CD4-positive, alpha-beta memory T cell (primary cell): ENCODE results near the gene ALCAM. TPM values are rescaled to one million over a fixed set of nuclear protein-coding genes. Genes with fewer than 3 reads are reported as not detected.

Experiments
- CTCF ChIA-PET: fragments of 350-600 bp; sonication (Branson Sonifier 250); formaldehyde crosslinking; loops from one replicate; lab custom pipeline; 2021; ENCODE audit warnings: inconsistent platforms; ENCODE audit not compliant: partially characterized antibody; lab: Charles Lee
- POLR2A ChIA-PET: fragments of 350-600 bp; sonication (Branson Sonifier 250); formaldehyde crosslinking; loops from one replicate; lab custom pipeline; 2021; ENCODE audit not compliant: partially characterized antibody; lab: Charles Lee
- DNase-seq, 5 donors: peaks; one replicate each; pipeline versions ENCODE4 v3.0.0 to v3.0.0-alpha.2; 2020 to 2022; ENCODE audit warnings: mixed read lengths in 1 of 5
- H3K27ac ChIP-seq: one replicate; pipeline ENCODE4 v1.7.0; 2013; ENCODE audit warnings: low read depth, low read length
- H3K27me3 ChIP-seq: 2 replicates; pipeline ENCODE4 v1.7.0; 2013; ENCODE audit warnings: mild to moderate bottlenecking, low read length, moderate library complexity; ENCODE audit not compliant: insufficient read depth
- H3K36me3 ChIP-seq: 2 replicates; pipeline ENCODE4 v1.7.0; 2013; ENCODE audit warnings: mild to moderate bottlenecking, low read length, moderate library complexity; ENCODE audit not compliant: insufficient read depth
- H3K4me1 ChIP-seq: 2 replicates; pipeline ENCODE4 v1.7.0; 2013; ENCODE audit warnings: mild to moderate bottlenecking, low read length, moderate library complexity; ENCODE audit not compliant: insufficient read depth
- H3K4me3 ChIP-seq, 2 donors: one replicate each; pipeline ENCODE4 v1.7.0; 2013; ENCODE audit warnings: low read length in 2 of 2, mild to moderate bottlenecking in 1 of 2
- H3K9me3 ChIP-seq, 2 donors: one replicate each; pipeline ENCODE4 v1.7.0; 2013; ENCODE audit warnings: low read length in 2 of 2, control low read depth in 1 of 2; ENCODE audit not compliant: control insufficient read depth in 1 of 2
- H3K27ac Mint-ChIP-seq, 7 donors: one replicate each; pipeline ENCODE4 v1.8.0; 2020 to 2021; ENCODE audit warnings: mixed read lengths in 7 of 7, mild to moderate bottlenecking in 6 of 7, inconsistent platforms in 3 of 7, moderate library complexity in 3 of 7
- H3K27me3 Mint-ChIP-seq, 2 donors: one replicate each; pipeline ENCODE4 v1.8.0; 2020 to 2021; ENCODE audit warnings: mixed read lengths in 2 of 2
- H3K36me3 Mint-ChIP-seq, 2 donors: one replicate each; pipeline ENCODE4 v1.8.0; 2020 to 2021; ENCODE audit warnings: mixed read lengths in 2 of 2, inconsistent platforms in 1 of 2, mild to moderate bottlenecking in 1 of 2
- H3K4me1 Mint-ChIP-seq, 4 donors: one replicate each; pipeline ENCODE4 v1.8.0; 2020 to 2021; ENCODE audit warnings: mixed read lengths in 4 of 4, mild to moderate bottlenecking in 1 of 4
- H3K4me3 Mint-ChIP-seq, 8 donors: one replicate each; pipeline ENCODE4 v1.8.0; 2020 to 2021; ENCODE audit warnings: mixed read lengths in 8 of 8, mild to moderate bottlenecking in 7 of 8, moderate library complexity in 6 of 8, inconsistent platforms in 3 of 8
- H3K9me3 Mint-ChIP-seq, 8 donors: one replicate each; pipeline ENCODE4 v1.8.0; 2020 to 2021; ENCODE audit warnings: mixed read lengths in 8 of 8, mild to moderate bottlenecking in 5 of 8, inconsistent platforms in 3 of 8, moderate library complexity in 1 of 8
- intact Hi-C: fragments of 100-400 bp; cut with micrococcal nuclease; formaldehyde crosslinking; loops from one replicate; pipeline ENCODE4 v1.15.1; 2023
- polyA plus RNA-seq, 2 donors: library from polyadenylated mRNA; unstranded; fragments of 300-500 nt; fragmentation: Illumina TruSeq; gene quantifications; one replicate each; pipeline ENCODE4 v1.2.3, GENCODE V29; 2021
- total RNA-seq, 2 experiments: library from RNA; stranded (reverse); gene quantifications; one replicate each; pipeline ENCODE4 v1.2.3, GENCODE V29; 2021

The ALCAM gene
- total and polyA plus RNA-seq, 4 experiments from 2014 or later, result 5.5 to 10.6 (median 8.6) TPM

DNA sequence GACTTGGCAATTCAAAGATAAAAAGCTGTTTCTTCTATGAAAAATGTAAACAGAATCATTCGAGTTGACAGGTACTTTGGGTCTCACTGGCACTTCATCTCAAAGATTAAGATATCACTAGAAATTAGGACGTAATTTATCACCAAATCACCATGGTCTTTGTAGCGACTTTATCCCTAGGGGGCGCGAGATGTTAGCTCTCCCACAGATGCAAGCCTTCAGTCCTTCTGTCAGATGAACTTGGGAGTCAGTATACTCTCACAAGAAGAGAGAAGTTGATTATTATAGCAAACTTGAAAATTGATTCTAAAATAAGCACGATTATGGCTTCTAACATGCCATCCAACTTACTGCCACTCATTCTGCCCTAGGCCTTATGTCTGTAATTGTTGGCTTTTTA lies 150.3 kb downstream of the ALCAM start:
- Histone ChIP-seq H3K27me3 (no peaks in the 10 kb centered on the region), H3K9me3 (no peaks in the 10 kb centered on the region), H3K4me1 (no peaks in the 10 kb centered on the region), H3K4me3 (no peak overlapping the region), H3K27ac (no peak overlapping the region), H3K36me3 (no peaks in the 10 kb centered on the region)
- CTCF ChIA-PET, result interaction anchor here (1.0 to 3.1 kb wide), 4 partner anchors 11 to 1093 kb away, joined by 3 to 23 read pairs (median 5); no protein-coding TSS in a partner anchor
- no peaks in the 10 kb centered on the region for H3K9me3 Mint-ChIP-seq
- no peaks in the 10 kb centered on the region for H3K36me3 Mint-ChIP-seq
- peaks cover 0 to 4% (median 4%) of the 10 kb centered on the region in 4 donors for H3K4me1 Mint-ChIP-seq
- no peaks in the 10 kb centered on the region for H3K27me3 Mint-ChIP-seq
- H3K27ac Mint-ChIP-seq, result peak overlapping the region in 1 of 7 donors; percentile 54
- POLR2A ChIA-PET, result no interaction called here
- no peak for DNase-seq
- intact Hi-C loops, result loop anchor here (5.0 kb wide), 1 partner anchor 1545 kb away; no protein-coding TSS in a partner anchor
- no peak overlapping the region for H3K4me3 Mint-ChIP-seq

DNA sequence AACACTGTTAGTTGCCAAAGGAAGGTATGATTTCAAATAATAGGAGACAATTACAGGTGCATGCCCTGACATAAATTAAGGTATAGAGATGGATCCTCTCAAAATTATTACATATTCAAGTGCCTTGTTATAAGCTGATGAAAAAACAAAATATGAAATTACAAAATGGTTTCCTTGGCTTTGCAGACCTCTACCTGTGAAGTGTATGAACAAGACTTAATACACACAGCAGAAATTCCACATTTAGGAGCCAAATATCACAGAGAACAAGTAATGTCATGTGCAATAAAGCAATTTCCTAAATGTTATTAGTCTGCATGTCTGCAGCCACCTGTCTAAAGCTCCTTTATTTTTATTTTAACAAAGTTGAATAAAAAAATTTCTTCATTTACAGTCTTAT lies 151.5 kb downstream of the ALCAM start:
- CTCF ChIA-PET, result interaction anchor here (0.8 to 3.1 kb wide), 8 partner anchors 9 to 1244 kb away, joined by 3 to 23 read pairs (median 5); no protein-coding TSS in a partner anchor
- Histone ChIP-seq H3K4me3 (no peak overlapping the region), H3K27ac (no peak overlapping the region), H3K4me1 (no peaks in the 10 kb centered on the region), H3K9me3 (no peaks in the 10 kb centered on the region), H3K27me3 (no peaks in the 10 kb centered on the region), H3K36me3 (no peaks in the 10 kb centered on the region)
- intact Hi-C loops, result loop anchor here (1.0 to 5.0 kb wide), 3 partner anchors 149 to 1544 kb away; no protein-coding TSS in a partner anchor
- H3K4me3 Mint-ChIP-seq, result no peak overlapping the region
- H3K27ac Mint-ChIP-seq, result no peak overlapping the region
- H3K4me1 Mint-ChIP-seq, result peaks cover 0 to 4% (median 4%) of the 10 kb centered on the region in 4 donors
- POLR2A ChIA-PET, result no interaction called here
- H3K36me3 Mint-ChIP-seq, result no peaks in the 10 kb centered on the region
- H3K27me3 Mint-ChIP-seq, result no peaks in the 10 kb centered on the region
- no peak for DNase-seq
- H3K9me3 Mint-ChIP-seq, result no peaks in the 10 kb centered on the region

DNA sequence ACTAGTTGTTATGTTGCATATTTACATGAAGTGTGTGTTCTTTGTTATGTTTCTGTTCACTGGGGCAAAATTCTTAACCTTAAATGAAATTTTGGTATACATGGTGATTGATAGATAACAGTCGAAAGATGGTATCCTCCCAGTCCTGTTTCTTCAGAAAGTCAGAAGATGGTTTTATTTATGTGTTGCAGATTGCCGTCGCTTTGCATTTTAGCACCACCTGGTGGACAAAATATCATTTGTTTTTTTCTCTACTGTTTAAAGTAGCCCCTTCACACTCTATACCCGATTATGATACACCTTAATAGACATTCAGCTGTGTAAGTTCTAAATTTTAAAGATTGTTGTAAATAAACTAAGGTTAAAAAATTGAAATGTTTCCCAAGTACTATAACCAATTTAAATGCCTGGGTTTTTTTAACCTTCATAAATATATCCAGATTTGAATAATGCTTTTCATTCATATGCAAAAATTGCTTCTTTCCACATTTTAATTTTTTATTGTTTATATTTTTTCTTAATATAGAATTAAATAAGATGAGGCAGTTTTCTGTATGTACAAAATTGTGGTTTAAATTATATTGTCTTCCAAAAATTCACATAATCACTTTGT lies 152.2 kb downstream of the ALCAM start:
- no peaks in the 10 kb centered on the region for H3K36me3 ChIP-seq
- no peak overlapping the region for H3K4me3 ChIP-seq
- DNase-seq, result peak in 4 of 5 donors; percentile 41 to 50 (median 44)
- no peaks in the 10 kb centered on the region for H3K36me3 Mint-ChIP-seq
- no peaks in the 10 kb centered on the region for H3K27me3 Mint-ChIP-seq
- H3K27ac ChIP-seq, result no peak overlapping the region
- H3K9me3 Mint-ChIP-seq, result no peaks in the 10 kb centered on the region
- H3K4me3 Mint-ChIP-seq, result peak overlapping the region in 1 of 8 donors; percentile 29
- ChIA-PET POLR2A (no interaction called here), CTCF (interaction anchor here (1.1 to 3.1 kb wide), 8 partner anchors 9 to 1091 kb away, joined by 3 to 23 read pairs (median 6); no protein-coding TSS in a partner anchor)
- no peaks in the 10 kb centered on the region for H3K4me1 ChIP-seq
- intact Hi-C loops, result loop anchor here (1.0 to 5.0 kb wide), 5 partner anchors 150 to 1543 kb away; no protein-coding TSS in a partner anchor
- H3K4me1 Mint-ChIP-seq, result peaks cover 0 to 4% (median 4%) of the 10 kb centered on the region in 4 donors
- peak overlapping the region in 1 of 7 donors; percentile 37 for H3K27ac Mint-ChIP-seq
- no peaks in the 10 kb centered on the region for H3K27me3 ChIP-seq
- no peaks in the 10 kb centered on the region for H3K9me3 ChIP-seq

DNA sequence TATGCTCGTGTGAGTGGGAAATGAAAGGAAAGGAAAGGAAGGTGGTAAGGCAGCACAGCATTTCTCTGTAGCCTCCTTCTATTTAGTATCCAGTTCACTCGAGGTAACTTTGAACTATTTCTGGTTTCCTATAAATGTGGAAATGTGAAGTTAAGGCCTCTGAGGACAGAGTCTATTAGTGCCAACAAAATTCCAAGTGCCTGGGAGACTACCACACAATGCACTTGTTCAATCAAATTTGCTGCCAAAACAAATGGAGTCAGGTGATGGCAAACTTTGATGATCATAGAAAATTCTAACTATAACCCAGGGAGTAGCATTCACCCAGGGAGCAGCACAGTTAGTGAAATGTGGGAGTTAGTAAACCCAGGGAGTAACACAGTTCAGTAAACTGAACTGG lies 155.1 kb downstream of the ALCAM start:
- intact Hi-C loops, result no loop called here
- DNase-seq, result no peak
- H3K27ac ChIP-seq, result no peak overlapping the region
- H3K27me3 Mint-ChIP-seq, result no peaks in the 10 kb centered on the region
- no peak overlapping the region for H3K4me3 Mint-ChIP-seq
- H3K27me3 ChIP-seq, result no peaks in the 10 kb centered on the region
- ChIA-PET POLR2A (no interaction called here), CTCF (interaction anchor here (0.7 kb wide), 1 partner anchor 646 kb away, joined by 3 read pairs; no protein-coding TSS in a partner anchor)
- H3K36me3 Mint-ChIP-seq, result peaks cover 0 to 5% of the 10 kb centered on the region in 2 donors
- H3K4me1 ChIP-seq, result no peaks in the 10 kb centered on the region
- no peak overlapping the region for H3K4me3 ChIP-seq
- no peaks in the 10 kb centered on the region for H3K36me3 ChIP-seq
- H3K9me3 ChIP-seq, result no peaks in the 10 kb centered on the region
- H3K4me1 Mint-ChIP-seq, result peaks cover 0 to 5% (median 4%) of the 10 kb centered on the region in 4 donors
- H3K9me3 Mint-ChIP-seq, result no peaks in the 10 kb centered on the region
- no peak overlapping the region for H3K27ac Mint-ChIP-seq

DNA sequence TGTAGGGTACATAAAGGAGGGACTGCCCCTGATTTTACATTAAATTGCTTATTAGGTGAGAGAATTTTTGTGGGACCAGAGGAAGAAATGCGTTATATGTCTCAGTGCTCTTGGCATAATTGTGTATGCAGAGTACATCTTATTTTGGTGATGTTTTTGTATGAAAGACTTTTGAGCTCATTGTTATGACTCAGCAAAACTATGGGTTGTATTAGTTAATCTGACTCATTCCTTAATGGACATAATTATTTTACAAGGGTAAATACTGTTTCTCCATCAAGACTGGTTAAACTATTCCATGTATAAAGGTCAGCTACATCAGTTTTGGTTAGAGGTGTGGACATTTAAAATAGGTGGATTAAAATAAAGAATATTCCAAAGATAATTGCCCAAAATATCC lies 156.8 kb downstream of the ALCAM start:
- Histone ChIP-seq H3K4me1 (no peaks in the 10 kb centered on the region), H3K36me3 (no peaks in the 10 kb centered on the region), H3K9me3 (no peaks in the 10 kb centered on the region), H3K4me3 (no peak overlapping the region), H3K27me3 (no peaks in the 10 kb centered on the region), H3K27ac (no peak overlapping the region)
- no peak overlapping the region for H3K27ac Mint-ChIP-seq
- H3K27me3 Mint-ChIP-seq, result no peaks in the 10 kb centered on the region
- DNase-seq, result no peak
- peaks cover 0 to 5% of the 10 kb centered on the region in 2 donors for H3K36me3 Mint-ChIP-seq
- ChIA-PET POLR2A (no interaction called here), CTCF (interaction anchor here (1.3 kb wide), 1 partner anchor 1086 kb away, joined by 4 read pairs; no protein-coding TSS in a partner anchor)
- H3K4me1 Mint-ChIP-seq, result peaks cover 0 to 10% (median 4%) of the 10 kb centered on the region in 4 donors
- intact Hi-C loops, result no loop called here
- no peak overlapping the region for H3K4me3 Mint-ChIP-seq
- no peaks in the 10 kb centered on the region for H3K9me3 Mint-ChIP-seq

DNA sequence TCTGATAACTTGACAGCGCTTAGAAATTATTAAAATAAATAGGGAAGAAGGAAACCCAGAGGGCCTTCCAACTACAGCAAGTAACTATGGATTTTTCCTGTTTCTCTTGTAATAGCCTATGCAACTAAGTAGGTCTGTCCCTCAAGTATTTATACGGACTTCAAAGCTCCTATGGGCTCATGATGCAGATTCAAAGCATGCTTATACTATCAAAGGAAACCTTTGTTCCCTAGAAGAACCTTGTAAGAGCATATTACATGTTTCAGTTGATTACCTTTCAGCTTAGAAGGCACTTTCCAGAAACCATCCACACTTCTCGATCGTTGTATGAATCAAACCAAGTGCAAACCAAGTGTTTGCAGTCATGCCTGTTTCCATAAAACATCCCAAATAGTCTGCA lies 158.8 kb downstream of the ALCAM start:
- no peak overlapping the region for H3K4me3 Mint-ChIP-seq
- Histone ChIP-seq H3K27ac (no peak overlapping the region), H3K9me3 (no peaks in the 10 kb centered on the region), H3K27me3 (no peaks in the 10 kb centered on the region), H3K4me3 (no peak overlapping the region), H3K4me1 (no peaks in the 10 kb centered on the region), H3K36me3 (no peaks in the 10 kb centered on the region)
- ChIA-PET POLR2A (no interaction called here), CTCF (no interaction called here)
- H3K36me3 Mint-ChIP-seq, result peaks cover 0 to 5% of the 10 kb centered on the region in 2 donors
- H3K4me1 Mint-ChIP-seq, result peaks cover 0 to 6% (median under 1%) of the 10 kb centered on the region in 4 donors
- no peak overlapping the region for H3K27ac Mint-ChIP-seq
- intact Hi-C loops, result no loop called here
- no peaks in the 10 kb centered on the region for H3K27me3 Mint-ChIP-seq
- no peaks in the 10 kb centered on the region for H3K9me3 Mint-ChIP-seq
- DNase-seq, result no peak

DNA sequence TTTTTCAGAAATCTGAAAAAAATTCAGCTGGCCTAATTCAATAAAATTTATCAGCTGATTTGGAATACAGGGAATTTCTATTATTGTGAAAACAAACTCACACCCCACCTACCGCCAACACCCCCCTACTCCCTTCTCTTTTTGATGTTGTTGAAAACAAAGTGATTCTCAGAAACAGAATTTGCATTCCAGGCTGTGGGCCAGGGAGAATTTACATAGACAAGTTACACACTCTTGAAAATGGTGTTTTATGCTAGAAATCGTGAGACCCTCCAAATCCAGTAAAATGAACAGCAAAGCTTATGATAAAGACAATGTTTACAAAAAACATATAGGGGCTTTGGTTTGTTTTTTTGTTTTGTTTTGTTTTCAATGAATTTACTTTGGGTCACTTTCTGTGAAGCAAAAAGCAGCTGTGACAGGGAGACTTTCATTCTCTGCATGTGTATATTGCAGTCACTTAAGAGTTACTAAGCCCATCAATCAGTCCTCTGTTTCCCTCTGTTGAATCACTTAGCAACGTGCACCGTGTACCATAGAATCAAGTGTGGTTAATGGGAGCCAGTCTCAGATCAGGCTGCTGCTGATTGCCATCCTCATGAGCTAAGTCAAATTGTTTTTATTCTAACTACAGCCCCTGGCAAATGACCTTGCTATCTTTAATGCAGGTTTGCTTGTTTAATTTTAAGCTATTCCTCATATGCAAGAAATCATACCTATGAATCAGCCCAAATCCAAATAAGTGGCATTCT lies 159.8 kb downstream of the ALCAM start:
- no peak for DNase-seq
- H3K36me3 ChIP-seq, result no peaks in the 10 kb centered on the region
- Mint-ChIP-seq H3K27ac (no peak overlapping the region), H3K9me3 (no peaks in the 10 kb centered on the region), H3K36me3 (peaks cover 0 to 5% of the 10 kb centered on the region in 2 donors), H3K4me1 (peaks cover 0 to 6% (median under 1%) of the 10 kb centered on the region in 4 donors), H3K4me3 (no peak overlapping the region), H3K27me3 (no peaks in the 10 kb centered on the region)
- no peak overlapping the region for H3K27ac ChIP-seq
- POLR2A ChIA-PET, result no interaction called here
- H3K9me3 ChIP-seq, result no peaks in the 10 kb centered on the region
- H3K4me1 ChIP-seq, result no peaks in the 10 kb centered on the region
- H3K4me3 ChIP-seq, result no peak overlapping the region
- CTCF ChIA-PET, result interaction anchor here (3.6 kb wide), 1 partner anchor 9 kb away, joined by 23 read pairs; no protein-coding TSS in a partner anchor
- H3K27me3 ChIP-seq, result no peaks in the 10 kb centered on the region
- intact Hi-C loops, result no loop called here
